ENCODE measurements around the gene HHLA2.
"Not testable (repeated sequence)": the region's sequence is repeated elsewhere in the genome, so short reads cannot be mapped to it uniquely, and the experiment has no call there.

The HHLA2 gene

DNA sequence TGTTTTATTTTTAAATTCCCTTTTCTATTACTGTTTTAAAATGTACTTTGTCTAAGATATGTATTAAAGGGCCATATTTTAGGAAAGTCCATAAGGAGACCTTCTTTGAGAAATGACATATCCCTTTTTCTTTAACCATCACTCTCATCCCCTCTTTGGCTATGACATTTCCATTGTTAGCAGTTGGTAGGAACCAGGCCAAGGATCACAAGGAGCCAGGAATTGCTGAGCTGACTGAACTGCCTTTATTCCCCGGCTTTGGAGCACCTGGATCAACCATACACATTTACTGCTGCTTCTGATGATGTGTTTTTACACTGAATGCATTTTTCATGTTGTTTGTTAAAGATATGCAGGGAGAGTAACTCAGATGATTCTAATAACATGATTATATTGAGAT, 79.7 kb downstream of the HHLA2 start:
- in situ Hi-C loops (cut with HindIII; ENCODE audit: low sequenced_read_pairs), result no loop called here
- DNase-seq (ENCODE audit: low read depth), result no peak
- TF ChIP-seq, protein P1, sequence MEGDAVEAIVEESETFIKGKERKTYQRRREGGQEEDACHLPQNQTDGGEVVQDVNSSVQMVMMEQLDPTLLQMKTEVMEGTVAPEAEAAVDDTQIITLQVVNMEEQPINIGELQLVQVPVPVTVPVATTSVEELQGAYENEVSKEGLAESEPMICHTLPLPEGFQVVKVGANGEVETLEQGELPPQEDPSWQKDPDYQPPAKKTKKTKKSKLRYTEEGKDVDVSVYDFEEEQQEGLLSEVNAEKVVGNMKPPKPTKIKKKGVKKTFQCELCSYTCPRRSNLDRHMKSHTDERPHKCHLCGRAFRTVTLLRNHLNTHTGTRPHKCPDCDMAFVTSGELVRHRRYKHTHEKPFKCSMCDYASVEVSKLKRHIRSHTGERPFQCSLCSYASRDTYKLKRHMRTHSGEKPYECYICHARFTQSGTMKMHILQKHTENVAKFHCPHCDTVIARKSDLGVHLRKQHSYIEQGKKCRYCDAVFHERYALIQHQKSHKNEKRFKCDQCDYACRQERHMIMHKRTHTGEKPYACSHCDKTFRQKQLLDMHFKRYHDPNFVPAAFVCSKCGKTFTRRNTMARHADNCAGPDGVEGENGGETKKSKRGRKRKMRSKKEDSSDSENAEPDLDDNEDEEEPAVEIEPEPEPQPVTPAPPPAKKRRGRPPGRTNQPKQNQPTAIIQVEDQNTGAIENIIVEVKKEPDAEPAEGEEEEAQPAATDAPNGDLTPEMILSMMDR (IDR thresholded peaks at IDR 0.05; ENCODE audit: low read depth, low read length, missing control alignments), result no peak
- H3K4me3 ChIP-seq (ENCODE audit: low read depth, low read length), result no peak overlapping the region

DNA sequence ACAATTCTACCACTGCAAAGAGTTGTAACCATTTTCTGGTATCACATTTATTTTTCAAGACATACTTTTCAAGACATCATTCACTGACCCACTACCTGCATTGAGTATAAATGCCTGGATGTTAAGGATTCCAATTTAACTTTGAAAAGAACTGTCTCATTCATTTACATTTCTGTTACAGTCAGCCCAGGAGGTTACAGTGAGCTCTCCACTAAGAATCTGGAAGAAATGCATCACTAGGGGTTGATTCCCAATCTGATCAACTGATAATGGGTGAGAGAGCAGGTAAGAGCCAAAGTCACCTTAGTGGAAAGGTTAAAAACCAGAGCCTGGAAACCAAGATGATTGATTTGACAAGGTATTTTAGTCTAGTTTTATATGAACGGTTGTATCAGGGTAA, 81.0 kb downstream of the HHLA2 start:
- TF ChIP-seq, protein P1 (IDR thresholded peaks at IDR 0.05; ENCODE audit: low read depth, low read length, missing control alignments), result no peak
- in situ Hi-C loops (cut with HindIII; ENCODE audit: low sequenced_read_pairs), result no loop called here
- no peak for DNase-seq (ENCODE audit: low read depth)
- H3K4me3 ChIP-seq (ENCODE audit: low read depth, low read length), result no peak overlapping the region

DNA sequence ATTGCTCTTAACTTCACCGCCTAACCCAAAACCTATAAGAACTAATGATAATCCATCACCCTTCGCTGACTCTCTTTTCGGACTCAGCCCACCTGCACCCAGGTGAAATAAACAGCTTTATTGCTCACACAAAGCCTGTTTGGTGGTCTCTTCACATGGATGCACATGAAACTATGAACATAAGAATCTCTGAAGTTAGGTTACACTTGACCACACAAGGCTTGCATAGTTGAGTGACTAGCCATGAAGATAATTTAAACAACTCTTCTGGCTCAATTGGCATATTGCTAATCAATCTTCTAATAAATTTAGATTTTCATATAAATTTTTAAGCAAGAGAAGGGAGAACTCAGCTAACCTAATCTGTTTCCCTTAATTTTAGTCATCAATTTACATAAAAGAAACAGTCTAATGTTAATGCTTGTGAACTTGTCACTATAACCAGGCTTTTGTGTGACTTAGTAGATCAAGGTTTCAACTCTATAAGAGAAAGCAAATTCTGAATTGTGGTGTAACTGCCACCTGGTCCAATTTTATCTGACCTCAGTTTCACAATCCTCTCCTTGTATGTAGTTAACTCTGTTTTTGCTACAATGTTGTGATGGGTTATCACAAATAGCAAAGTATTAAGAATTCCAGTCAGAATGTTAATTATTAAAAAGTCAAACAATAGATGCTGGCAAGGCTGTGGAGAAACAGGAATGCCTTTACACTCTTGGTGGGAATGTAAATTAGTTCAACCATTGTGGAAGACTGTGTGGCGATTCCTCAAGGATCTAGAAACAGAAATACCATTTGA, 82.0 kb downstream of the HHLA2 start:
- no peak for DNase-seq (ENCODE audit: low read depth)
- in situ Hi-C loops (cut with HindIII; ENCODE audit: low sequenced_read_pairs), result no loop called here
- H3K4me3 ChIP-seq (ENCODE audit: low read depth, low read length), result no peak overlapping the region
- TF ChIP-seq, protein P1 (IDR thresholded peaks at IDR 0.05; ENCODE audit: low read depth, low read length, missing control alignments), result no peak

DNA sequence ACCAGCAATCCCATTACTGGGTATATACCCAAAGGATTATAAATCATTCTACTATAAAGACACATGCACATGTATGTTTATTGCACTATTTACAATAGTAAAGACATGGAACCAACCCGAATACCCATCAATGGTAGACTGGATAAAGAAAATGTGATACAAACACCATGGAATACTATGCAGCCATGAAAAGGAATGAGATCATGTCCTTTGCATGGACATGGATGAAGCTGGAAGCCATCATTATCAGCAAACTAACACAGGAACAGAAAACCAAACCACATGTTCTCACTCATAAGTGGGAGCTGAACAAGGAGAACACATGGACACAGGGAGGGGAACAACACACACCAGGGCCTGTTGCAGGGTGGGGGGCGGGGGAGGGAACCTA, 82.6 kb downstream of the HHLA2 start:
- DNase-seq (ENCODE audit: low read depth); H3K4me3 ChIP-seq (ENCODE audit: low read depth, low read length); in situ Hi-C loops (cut with HindIII; ENCODE audit: low sequenced_read_pairs): not testable (repeated sequence)

DNA sequence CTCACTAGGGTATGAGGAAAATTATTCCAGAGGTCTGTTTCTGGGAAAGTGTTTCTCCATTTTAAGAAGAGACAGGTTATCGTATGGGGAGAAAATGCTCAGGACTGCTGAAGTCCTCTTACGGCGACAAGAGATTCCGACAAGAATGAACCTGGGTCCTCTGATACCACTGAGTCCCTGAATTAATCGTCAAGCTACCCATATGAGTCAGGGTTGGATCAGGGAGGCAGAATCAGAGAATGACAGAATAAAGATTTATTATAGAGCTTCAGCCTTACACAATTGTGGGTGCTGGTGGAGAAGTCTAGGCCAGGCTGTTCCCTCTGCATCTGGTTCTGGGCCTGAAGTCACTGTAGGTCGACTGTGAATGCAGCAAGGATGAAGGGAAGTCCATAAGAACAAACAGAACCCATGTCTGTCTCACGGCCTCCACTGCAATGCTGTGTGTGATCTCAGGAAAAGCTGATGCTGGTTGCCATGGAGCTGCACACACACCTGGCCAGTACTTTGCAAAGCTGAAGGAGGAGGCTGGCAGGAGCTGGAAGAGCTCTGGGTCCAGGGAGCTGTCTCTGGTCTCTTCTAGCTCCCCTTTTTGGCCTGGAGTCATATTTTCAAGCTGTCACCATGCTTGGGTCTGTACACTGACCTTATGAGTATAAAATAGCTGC, 83.9 kb downstream of the HHLA2 start:
- DNase-seq (ENCODE audit: low read depth), result no peak
- TF ChIP-seq, protein P1 (IDR thresholded peaks at IDR 0.05; ENCODE audit: low read depth, low read length, missing control alignments), result no peak
- no peak overlapping the region for H3K4me3 ChIP-seq (ENCODE audit: low read depth, low read length)
- in situ Hi-C loops (cut with HindIII; ENCODE audit: low sequenced_read_pairs), result no loop called here

DNA sequence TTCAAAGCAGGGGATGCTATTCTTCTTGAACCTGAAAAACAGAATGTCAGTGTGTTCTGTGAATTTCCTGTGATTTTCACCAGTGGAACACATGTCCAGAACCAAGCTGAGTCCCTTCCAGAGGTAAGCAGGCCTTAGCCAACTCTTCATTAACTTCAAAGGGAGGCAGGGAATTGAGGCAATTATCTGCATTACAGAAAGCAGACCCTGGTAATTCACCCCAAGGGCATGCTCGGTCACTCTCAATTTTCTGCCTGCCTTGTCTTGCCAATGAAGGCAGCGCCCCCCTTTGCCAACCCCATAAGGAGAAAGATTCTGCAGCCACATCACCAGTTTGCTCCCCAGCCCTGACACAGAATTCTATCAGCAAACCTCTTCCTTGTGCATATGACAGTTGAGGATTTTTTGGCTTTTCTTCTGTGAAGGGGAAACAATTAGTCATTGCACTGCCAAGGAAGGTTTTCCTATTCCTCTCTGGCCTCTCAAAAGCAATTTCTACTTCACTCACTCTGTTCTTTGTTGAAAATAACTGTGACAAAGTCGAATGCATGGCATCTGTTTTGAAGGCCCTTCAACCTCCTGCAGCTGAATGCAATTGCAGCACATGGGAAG, 85.3 kb downstream of the HHLA2 start:
- no peak overlapping the region for H3K4me3 ChIP-seq (ENCODE audit: low read depth, low read length)
- TF ChIP-seq, protein P1 (IDR thresholded peaks at IDR 0.05; ENCODE audit: low read depth, low read length, missing control alignments), result no peak
- in situ Hi-C loops (cut with HindIII; ENCODE audit: low sequenced_read_pairs), result no loop called here
- DNase-seq (ENCODE audit: low read depth), result no peak

DNA sequence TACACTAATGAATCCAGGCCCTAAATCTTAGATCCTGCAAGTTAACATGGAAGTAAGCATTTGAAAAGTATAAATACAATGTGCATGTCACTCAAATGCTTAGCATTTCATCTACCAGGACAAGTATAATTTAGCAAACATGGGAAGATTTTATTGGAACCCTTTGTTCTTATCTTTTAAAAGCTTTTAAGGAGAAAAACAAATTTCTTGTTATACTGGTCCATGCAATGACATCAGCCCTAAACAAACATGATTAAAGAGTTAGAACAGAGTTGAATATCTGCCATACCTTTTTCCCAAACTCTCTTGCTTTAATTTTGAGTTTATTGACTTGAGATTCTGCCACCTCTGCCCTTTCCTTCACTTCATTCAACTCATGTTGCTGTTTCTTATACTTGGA, 87.0 kb downstream of the HHLA2 start:
- in situ Hi-C loops (cut with HindIII; ENCODE audit: low sequenced_read_pairs), result no loop called here
- DNase-seq (ENCODE audit: low read depth), result no peak
- no peak overlapping the region for H3K4me3 ChIP-seq (ENCODE audit: low read depth, low read length)
- TF ChIP-seq, protein P1 (IDR thresholded peaks at IDR 0.05; ENCODE audit: low read depth, low read length, missing control alignments), result no peak

Measured in astrocyte of the cerebellum (primary cell).